Testis (tissue), 3 donors: ENCODE results near the gene ING3. TPM values are rescaled to one million over a fixed set of nuclear protein-coding genes. Genes with fewer than 3 reads are reported as not detected.

ENCODE experiments used
- DNase-seq: peaks from one replicate; pipeline ENCODE4 v3.0.0-alpha.2; 2019
- H3K27ac ChIP-seq, 2 donors: fragments of 200-600 bp; sonication (generic); one replicate each; pipeline ENCODE4 v1.5.1; 2019
- H3K27me3 ChIP-seq: fragments of 200-600 bp; sonication (generic); one replicate; pipeline ENCODE4 v1.5.1; 2019
- H3K36me3 ChIP-seq: fragments of 200-600 bp; sonication (generic); one replicate; pipeline ENCODE4 v1.5.1; 2017; ENCODE audit warnings: low read depth; ENCODE audit errors: missing control alignments
- H3K4me1 ChIP-seq: fragments of 200-600 bp; sonication (generic); one replicate; pipeline ENCODE4 v1.5.1; 2019
- H3K4me3 ChIP-seq, 2 donors: fragments of 200-600 bp; sonication (generic); one replicate each; pipeline ENCODE4 v1.5.1; 2017 to 2019
- H3K9me3 ChIP-seq: fragments of 200-600 bp; sonication (generic); one replicate; pipeline ENCODE4 v1.5.1; 2017
- CTCF ChIP-seq, 3 experiments: fragments of 450-650 bp in 2 of 3; fragments of 200-600 bp in 1 of 3; sonication (generic) in 1 of 3; IDR thresholded peaks; one replicate each; pipeline ENCODE4 v1.5.1; 2016 to 2019; ENCODE audit warnings: antibody characterized with exemption in 3 of 3, mild to moderate bottlenecking in 2 of 3, moderate library complexity in 1 of 3
- POLR2A ChIP-seq: fragments of 450-650 bp; IDR thresholded peaks from one replicate; pipeline ENCODE4 v1.6.1; 2017; ENCODE audit warnings: antibody characterized with exemption, mild to moderate bottlenecking, moderate library complexity
- WGBS, 2 donors: methylation state at CpG; one replicate each; pipeline ENCODE4 v1.1.5; 2018; 5-methylcytosine and 5-hydroxymethylcytosine counted together
- intact Hi-C: fragments of 100-400 bp; cut with DNase I; formaldehyde crosslinking; loops from one replicate; pipeline ENCODE4 v1.15.1; 2023; ENCODE audit warnings: low total_unique reads
- polyA plus RNA-seq: library from polyadenylated mRNA; stranded (reverse); fragments of 350-450 nt; fragmentation: Illumina TruSeq; extraction: RNeasy Lipid Tissue Mini Kit (QIAGEN cat#74804); gene quantifications from one replicate; pipeline ENCODE4 v1.2.3, GENCODE V29; 2014; ENCODE audit warnings: low read depth, low replicate concordance; ENCODE audit not compliant: insufficient read depth
- total RNA-seq, 2 donors: library from RNA; depleted of rRNA; stranded (reverse); fragments of >200 nt; gene quantifications; one replicate each; pipeline ENCODE4 v1.2.3, GENCODE V29; 2016

Gene ING3
- total and polyA plus RNA-seq, 3 donors from 2014 or later = 14.7 to 22.7 (median 15.9) TPM

GRCh38 chr7:120959929-120960484, 9.4 kb downstream of the ING3 start:
- H3K36me3 ChIP-seq = no peaks in the 10 kb centered on the region
- H3K4me3 ChIP-seq = no peak overlapping the region
- 91 to 93% methylated on average over 8 of the region's 8 CpGs for WGBS, 2 donors
- TF ChIP-seq POLR2A (no peak), CTCF (IDR thresholded peaks at IDR 0.05) (no peak)
- no peak overlapping the region for H3K27ac ChIP-seq
- H3K4me1 ChIP-seq = no peaks in the 10 kb centered on the region
- DNase-seq = no peak
- intact Hi-C loops = no loop called here
- no peaks in the 10 kb centered on the region for H3K9me3 ChIP-seq
- H3K27me3 ChIP-seq = no peaks in the 10 kb centered on the region

- Histone ChIP-seq H3K36me3 (no peaks in the 10 kb centered on the region), H3K9me3 (no peaks in the 10 kb centered on the region), H3K27ac (no peak overlapping the region), H3K4me1 (no peaks in the 10 kb centered on the region), H3K27me3 (no peaks in the 10 kb centered on the region), H3K4me3 (no peak overlapping the region)
- intact Hi-C loops = no loop called here
- DNase-seq = no peak
- TF ChIP-seq POLR2A = no peak
- TF ChIP-seq CTCF (IDR thresholded peaks at IDR 0.05) = no peak
- WGBS, 2 donors = 90 to 96% methylated on average over 1 of the region's 1 CpG
Observed at GRCh38 chr7:120960714-120961113, 10.1 kb downstream of the ING3 start.

- no peak for DNase-seq
- no peak for TF ChIP-seq CTCF (IDR thresholded peaks at IDR 0.05)
- no peak for TF ChIP-seq POLR2A
- intact Hi-C loops = no loop called here
- H3K9me3 ChIP-seq = no peaks in the 10 kb centered on the region
- no peak overlapping the region for H3K4me3 ChIP-seq
- no peak overlapping the region for H3K27ac ChIP-seq
- WGBS, 2 donors = 76 to 90% methylated on average over 1 of the region's 1 CpG
- no peaks in the 10 kb centered on the region for H3K36me3 ChIP-seq
- H3K4me1 ChIP-seq = no peaks in the 10 kb centered on the region
- no peaks in the 10 kb centered on the region for H3K27me3 ChIP-seq
Observed at GRCh38 chr7:120961638-120962173, 11.1 kb downstream of the ING3 start.

GRCh38 chr7:120964088-120964487, 13.5 kb downstream of the ING3 start:
- no peaks in the 10 kb centered on the region for H3K27me3 ChIP-seq
- WGBS, 2 donors = 95 to 96% methylated on average over 1 of the region's 1 CpG
- no peak for TF ChIP-seq POLR2A
- TF ChIP-seq CTCF (IDR thresholded peaks at IDR 0.05) = no peak
- no peak overlapping the region for H3K27ac ChIP-seq
- DNase-seq = no peak
- H3K4me1 ChIP-seq = no peaks in the 10 kb centered on the region
- intact Hi-C loops = no loop called here
- H3K4me3 ChIP-seq = no peak overlapping the region
- no peaks in the 10 kb centered on the region for H3K36me3 ChIP-seq
- no peaks in the 10 kb centered on the region for H3K9me3 ChIP-seq

GRCh38 chr7:120966961-120967360, 16.4 kb downstream of the ING3 start:
- intact Hi-C loops = no loop called here
- no peak for DNase-seq
- Histone ChIP-seq H3K27me3 (no peaks in the 10 kb centered on the region), H3K4me3 (no peak overlapping the region), H3K27ac (no peak overlapping the region), H3K36me3 (no peaks in the 10 kb centered on the region), H3K4me1 (no peaks in the 10 kb centered on the region), H3K9me3 (no peaks in the 10 kb centered on the region)
- TF ChIP-seq POLR2A = no peak
- TF ChIP-seq CTCF (IDR thresholded peaks at IDR 0.05) = no peak
